ENCODE measurements around the gene NECAB2.

DNA sequence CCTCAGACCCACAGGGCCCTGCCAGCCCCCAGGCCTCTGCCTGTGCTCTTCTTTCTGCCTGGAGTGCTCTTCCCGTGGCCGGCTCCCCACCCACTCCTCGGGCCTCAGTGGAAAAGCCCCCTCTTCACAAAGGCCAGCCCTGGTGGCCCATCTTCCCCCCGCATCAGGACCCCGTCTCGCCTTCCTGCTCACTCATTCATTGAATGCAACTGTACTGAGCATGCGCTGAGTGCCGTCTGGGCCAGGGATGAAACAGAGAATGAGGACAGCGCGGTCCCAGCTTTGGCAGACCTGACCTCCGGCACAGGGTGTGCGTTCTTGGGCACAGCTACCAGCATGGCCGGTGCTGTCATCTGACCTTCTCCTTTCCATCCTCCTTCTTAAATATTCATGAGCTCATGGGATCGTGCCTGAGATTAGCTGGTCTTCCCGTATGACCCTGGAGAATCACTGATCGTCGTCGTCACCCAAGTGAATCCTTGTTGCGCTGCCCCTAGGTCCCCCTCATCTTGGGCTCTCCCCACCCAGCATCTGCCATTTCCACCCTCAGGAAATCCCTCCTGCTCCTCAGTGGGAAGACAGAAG is 31.4 kb upstream of the NECAB2 start:
- TF ChIP-seq CTCF (IDR thresholded peaks at IDR 0.05) (no peak), EZH2 (IDR thresholded peaks at IDR 0.05) (no peak)

Measured in neural progenitor cell (in vitro differentiated cells).